Prostate gland (tissue), 2 donors: ENCODE data around the gene POLR2B. TPM values are rescaled to one million over a fixed set of nuclear protein-coding genes. Genes with fewer than 3 reads are reported as not detected.

ENCODE experiments used
- DNase-seq: peaks from one replicate; pipeline ENCODE4 v3.0.0-alpha.2; 2019; ENCODE audit warnings: low spot score
- H3K27ac ChIP-seq, 2 donors: fragments of 200-600 bp; sonication (generic); 2 replicates each; pipeline ENCODE4 v1.5.1; 2017 to 2019
- H3K27me3 ChIP-seq: fragments of 200-600 bp; sonication (generic); replicated peaks from 2 replicates; pipeline ENCODE4 v1.5.1; 2019; ENCODE audit not compliant: insufficient read depth
- H3K36me3 ChIP-seq, 2 donors: fragments of 200-600 bp; sonication (generic); 1 replicate in 1 of 2; 2 replicates in 1 of 2; pipeline versions ENCODE4 v1.5.1 to v1.8.1; 2017 to 2019
- H3K4me1 ChIP-seq: fragments of 200-600 bp; sonication (generic); replicated peaks from 2 replicates; pipeline ENCODE4 v1.5.1; 2019
- H3K4me3 ChIP-seq, 2 donors: fragments of 200-600 bp; sonication (generic); 2 replicates each; pipeline ENCODE4 v1.5.1; 2017 to 2019
- H3K9me3 ChIP-seq: fragments of 200-600 bp; sonication (generic); 2 replicates; pipeline ENCODE4 v1.5.1; 2017
- POLR2A ChIP-seq: fragments of 450-650 bp; IDR thresholded peaks from one replicate; pipeline ENCODE4 v1.6.1; 2016; ENCODE audit warnings: antibody characterized with exemption, mild to moderate bottlenecking
- POLR2AphosphoS5 ChIP-seq: sonication (generic); formaldehyde crosslinking; IDR thresholded peaks from one replicate; pipeline ENCODE4 v1.6.1; 2017; ENCODE audit warnings: antibody characterized with exemption
- WGBS: methylation state at CpG from one replicate; pipeline ENCODE4 v1.1.5; 2018; 5-methylcytosine and 5-hydroxymethylcytosine counted together
- intact Hi-C: fragments of 100-400 bp; cut with DNase I; formaldehyde crosslinking; loops from one replicate; pipeline ENCODE4 v1.14.2; 2022
- total RNA-seq, 2 donors: library from RNA; depleted of rRNA; stranded (reverse); fragments of >200 nt; gene quantifications; one replicate each; pipeline ENCODE4 v1.1.0, GENCODE V29; 2016
- TF ChIP-seq, protein P1 (sequence below), 4 experiments: fragments of 200-600 bp in 2 of 4; fragments of 450-650 bp in 2 of 4; sonication (generic) in 2 of 4; IDR thresholded peaks; 1 replicate in 3 of 4; 2 replicates in 1 of 4; pipeline ENCODE4 v1.5.1; 2016 to 2019; ENCODE audit warnings: antibody characterized with exemption in 4 of 4, mild to moderate bottlenecking in 2 of 4, moderate library complexity in 2 of 4

The POLR2B gene
- total RNA-seq, 2 donors from 2014 or later, result 74.0 to 76.1 TPM

DNA sequence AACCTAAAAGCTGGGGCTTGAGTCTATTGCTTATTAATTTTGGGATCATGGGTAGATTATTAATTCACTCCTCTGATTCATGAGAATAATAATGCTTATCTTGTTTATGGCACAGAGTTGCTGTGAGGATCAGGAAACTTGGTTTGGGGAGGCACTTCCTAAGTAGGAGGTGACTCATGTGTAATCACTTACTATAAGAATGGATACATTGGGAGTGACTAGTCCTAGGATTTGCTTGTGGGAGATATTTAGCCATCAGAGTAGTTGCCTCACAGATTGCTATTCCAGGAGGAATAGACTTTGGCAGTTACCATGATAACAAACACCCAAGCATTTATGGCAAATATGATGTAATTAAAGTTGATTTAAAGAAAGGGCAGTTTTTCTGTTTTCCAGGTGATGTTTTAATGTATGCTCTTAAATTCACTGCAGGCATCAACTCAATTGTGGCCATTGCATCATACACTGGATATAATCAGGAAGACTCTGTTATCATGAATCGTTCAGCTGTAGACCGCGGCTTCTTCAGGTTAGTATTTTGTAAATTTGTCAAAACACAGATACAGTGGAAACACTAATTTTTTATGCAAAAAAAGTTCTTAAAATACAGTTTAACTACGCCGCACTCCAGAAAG, 41.9 kb downstream of the POLR2B start:
- H3K9me3 ChIP-seq, result no peaks in the 10 kb centered on the region
- no peak for TF ChIP-seq POLR2A
- TF ChIP-seq, protein P1, sequence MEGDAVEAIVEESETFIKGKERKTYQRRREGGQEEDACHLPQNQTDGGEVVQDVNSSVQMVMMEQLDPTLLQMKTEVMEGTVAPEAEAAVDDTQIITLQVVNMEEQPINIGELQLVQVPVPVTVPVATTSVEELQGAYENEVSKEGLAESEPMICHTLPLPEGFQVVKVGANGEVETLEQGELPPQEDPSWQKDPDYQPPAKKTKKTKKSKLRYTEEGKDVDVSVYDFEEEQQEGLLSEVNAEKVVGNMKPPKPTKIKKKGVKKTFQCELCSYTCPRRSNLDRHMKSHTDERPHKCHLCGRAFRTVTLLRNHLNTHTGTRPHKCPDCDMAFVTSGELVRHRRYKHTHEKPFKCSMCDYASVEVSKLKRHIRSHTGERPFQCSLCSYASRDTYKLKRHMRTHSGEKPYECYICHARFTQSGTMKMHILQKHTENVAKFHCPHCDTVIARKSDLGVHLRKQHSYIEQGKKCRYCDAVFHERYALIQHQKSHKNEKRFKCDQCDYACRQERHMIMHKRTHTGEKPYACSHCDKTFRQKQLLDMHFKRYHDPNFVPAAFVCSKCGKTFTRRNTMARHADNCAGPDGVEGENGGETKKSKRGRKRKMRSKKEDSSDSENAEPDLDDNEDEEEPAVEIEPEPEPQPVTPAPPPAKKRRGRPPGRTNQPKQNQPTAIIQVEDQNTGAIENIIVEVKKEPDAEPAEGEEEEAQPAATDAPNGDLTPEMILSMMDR (IDR thresholded peaks at IDR 0.05), result no peak
- no peak overlapping the region for H3K4me3 ChIP-seq
- no peak overlapping the region for H3K27ac ChIP-seq
- intact Hi-C loops, result no loop called here
- H3K4me1 ChIP-seq, result no peaks in the 10 kb centered on the region
- DNase-seq, result no peak
- 95% methylated on average over 5 of the region's 5 CpGs for WGBS
- no peaks in the 10 kb centered on the region for H3K27me3 ChIP-seq
- H3K36me3 ChIP-seq, result peaks cover 0 to 4% of the 10 kb centered on the region in 2 donors

DNA sequence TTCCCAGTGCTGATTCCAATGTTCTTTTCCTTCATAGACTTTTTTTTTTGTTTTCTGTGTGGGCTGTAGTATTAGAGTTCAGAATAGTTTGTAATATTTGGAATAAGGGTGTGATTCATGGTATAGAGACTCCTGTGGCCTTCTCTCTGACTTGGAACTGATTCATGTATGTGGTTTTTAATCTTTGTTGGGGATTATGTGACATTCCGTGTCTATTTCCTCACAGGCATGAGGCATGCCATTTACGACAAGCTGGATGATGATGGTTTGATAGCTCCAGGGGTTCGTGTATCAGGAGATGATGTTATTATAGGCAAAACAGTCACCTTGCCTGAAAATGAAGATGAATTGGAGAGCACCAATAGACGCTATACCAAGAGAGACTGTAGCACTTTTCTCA, 44.4 kb downstream of the POLR2B start:
- no peaks in the 10 kb centered on the region for H3K27me3 ChIP-seq
- H3K4me1 ChIP-seq, result no peaks in the 10 kb centered on the region
- WGBS, result 84% methylated on average over 4 of the region's 4 CpGs
- no peaks in the 10 kb centered on the region for H3K9me3 ChIP-seq
- no peak for DNase-seq
- no peak overlapping the region for H3K4me3 ChIP-seq
- intact Hi-C loops, result no loop called here
- TF ChIP-seq POLR2AphosphoS5 (no peak), POLR2A (no peak)
- TF ChIP-seq, protein P1 (IDR thresholded peaks at IDR 0.05), result no peak
- peaks cover 0 to 4% of the 10 kb centered on the region in 2 donors for H3K36me3 ChIP-seq
- no peak overlapping the region for H3K27ac ChIP-seq

DNA sequence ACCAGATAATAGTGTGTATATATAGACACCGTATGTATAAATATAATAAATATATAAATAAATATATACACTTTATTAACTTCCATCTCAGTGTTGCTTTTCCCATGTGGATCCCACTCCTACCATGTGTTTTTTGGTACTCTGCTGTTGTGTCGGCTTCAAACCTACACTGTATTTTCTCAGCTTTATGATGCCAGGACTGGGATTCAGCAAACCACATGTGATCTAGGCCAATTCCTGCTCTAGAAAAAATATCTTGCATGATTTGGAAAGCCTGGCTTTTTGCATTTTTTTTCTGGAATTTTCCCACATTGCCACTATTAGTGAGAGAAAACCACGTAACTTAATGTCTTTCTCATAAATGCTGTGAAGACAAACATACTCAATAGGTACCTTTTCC, 55.8 kb downstream of the POLR2B start:
- H3K27ac ChIP-seq, result no peak overlapping the region
- H3K36me3 ChIP-seq, result no peaks in the 10 kb centered on the region
- DNase-seq, result no peak
- no peak for TF ChIP-seq POLR2A
- TF ChIP-seq, protein P1 (IDR thresholded peaks at IDR 0.05), result no peak
- TF ChIP-seq POLR2AphosphoS5, result no peak
- H3K9me3 ChIP-seq, result no peaks in the 10 kb centered on the region
- H3K4me3 ChIP-seq, result no peak overlapping the region
- no peaks in the 10 kb centered on the region for H3K27me3 ChIP-seq
- 46% methylated on average over 3 of the region's 3 CpGs for WGBS
- intact Hi-C loops, result no loop called here
- no peaks in the 10 kb centered on the region for H3K4me1 ChIP-seq

DNA sequence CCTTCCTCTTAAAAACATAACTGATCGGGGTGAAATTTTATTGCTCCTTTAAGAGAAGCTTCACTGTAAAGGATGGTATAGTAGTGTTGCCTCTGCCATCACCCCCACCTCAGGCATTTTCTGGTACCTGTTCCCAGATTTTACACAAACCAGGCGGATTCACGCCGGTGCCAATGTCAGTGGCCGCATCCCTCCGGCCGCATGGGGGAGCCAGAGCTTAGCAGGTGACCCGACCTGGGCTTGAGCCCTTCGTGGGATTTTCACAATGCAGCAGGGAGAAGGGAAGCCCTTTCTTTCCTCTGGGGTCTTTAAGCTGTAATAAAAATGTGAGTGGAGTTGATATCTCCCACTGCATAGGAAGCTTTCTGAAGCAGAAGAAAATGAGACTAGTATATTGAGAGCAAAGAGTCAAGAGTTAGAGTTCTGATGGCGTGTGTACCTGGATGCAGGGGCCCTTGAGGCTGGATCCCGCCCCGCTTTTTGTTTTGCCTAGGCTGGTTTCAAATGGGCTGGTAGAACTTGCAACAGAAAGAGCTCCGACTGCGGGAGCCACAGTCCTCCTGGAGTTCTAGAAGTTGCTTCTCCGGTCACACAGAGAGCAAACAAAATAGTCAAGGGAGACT, 59.4 kb downstream of the POLR2B start:
- no peaks in the 10 kb centered on the region for H3K4me1 ChIP-seq
- H3K9me3 ChIP-seq, result no peaks in the 10 kb centered on the region
- no peak overlapping the region for H3K27ac ChIP-seq
- H3K27me3 ChIP-seq, result no peaks in the 10 kb centered on the region
- peak; percentile 43 for DNase-seq
- TF ChIP-seq, protein P1 (IDR thresholded peaks at IDR 0.05), result peak; percentile 33 to 72 (median 62)
- TF ChIP-seq POLR2A (no peak), POLR2AphosphoS5 (no peak)
- no peak overlapping the region for H3K4me3 ChIP-seq
- intact Hi-C loops, result loop anchor here (1.0 to 5.0 kb wide), 2 partner anchors 74 to 125 kb away; partner anchors contain the start of gene IGFBP7
- H3K36me3 ChIP-seq, result no peaks in the 10 kb centered on the region
- 36% methylated on average over 15 of the region's 15 CpGs for WGBS

DNA sequence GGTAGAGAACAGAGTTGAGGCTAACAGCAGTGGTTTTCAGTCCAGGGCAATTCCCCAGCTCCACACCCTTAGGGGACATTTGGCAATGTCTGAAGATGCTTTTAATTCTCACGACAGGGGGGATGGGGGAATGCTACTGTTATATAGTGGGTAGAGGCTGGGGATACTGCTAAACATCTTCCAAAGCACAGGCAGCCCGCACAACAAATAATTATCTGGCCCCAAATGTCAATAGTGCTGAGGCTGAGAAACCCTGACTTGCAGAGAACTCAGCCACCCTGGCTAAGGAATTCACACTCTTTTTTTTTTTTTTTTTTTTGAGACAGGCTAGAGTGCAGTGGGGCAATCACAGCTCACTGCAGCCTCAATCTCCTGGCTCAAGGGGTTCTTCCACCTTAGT, 60.6 kb downstream of the POLR2B start:
- Histone ChIP-seq H3K27me3 (no peaks in the 10 kb centered on the region), H3K4me1 (no peaks in the 10 kb centered on the region), H3K4me3 (no peak overlapping the region), H3K27ac (no peak overlapping the region), H3K36me3 (no peaks in the 10 kb centered on the region), H3K9me3 (no peaks in the 10 kb centered on the region)
- WGBS, result 56% methylated on average over 2 of the region's 2 CpGs
- TF ChIP-seq POLR2AphosphoS5 (no peak), POLR2A (no peak)
- no peak for DNase-seq
- intact Hi-C loops, result loop anchor here (5.0 kb wide), 1 partner anchor 73 kb away; the partner anchor contains the start of gene IGFBP7
